IPS-15b (cell line): Measurements from ENCODE around the gene FCGR2B.
"Not testable (repeated sequence)": the region's sequence is repeated elsewhere in the genome, so short reads cannot be mapped to it uniquely, and the experiment has no call there.

ENCODE experiments used
- H3K27me3 ChIP-seq: one replicate; pipeline ENCODE4 v1.6.1; 2013; ENCODE audit warnings: low read length; ENCODE audit not compliant: control insufficient read depth, insufficient read depth
- H3K36me3 ChIP-seq: one replicate; pipeline ENCODE4 v1.6.1; 2013; ENCODE audit warnings: low read length; ENCODE audit not compliant: control insufficient read depth, insufficient read depth
- H3K4me1 ChIP-seq: one replicate; pipeline ENCODE4 v1.6.1; 2013; ENCODE audit warnings: mild to moderate bottlenecking, low read length; ENCODE audit not compliant: control insufficient read depth, insufficient read depth
- H3K4me3 ChIP-seq: one replicate; pipeline ENCODE4 v1.5.1; 2013; ENCODE audit warnings: low read depth, low read length
- H3K9ac ChIP-seq: one replicate; pipeline ENCODE4 v1.6.1; 2013; ENCODE audit warnings: low read depth, mild to moderate bottlenecking, low read length
- H3K9me3 ChIP-seq: one replicate; pipeline ENCODE4 v1.6.1; 2013; ENCODE audit warnings: mild to moderate bottlenecking, low read length; ENCODE audit not compliant: control insufficient read depth, insufficient read depth

FCGR2B gene

GRCh38 chr1:161720422-161720821, 57.5 kb downstream of the FCGR2B start:
- Histone ChIP-seq H3K27me3 (peaks cover 33% of the 10 kb centered on the region), H3K4me1 (no peaks in the 10 kb centered on the region), H3K9ac (no peak overlapping the region), H3K36me3 (no peaks in the 10 kb centered on the region), H3K9me3 (no peaks in the 10 kb centered on the region), H3K4me3 (no peak overlapping the region)

GRCh38 chr1:161720956-161721737, 58.2 kb downstream of the FCGR2B start, which contains the start of gene FCRLB:
FCRLB (plus strand) TSS chr1:161721544; CDS start chr1:161722673, 1,129 bp downstream.
- Histone ChIP-seq H3K9me3 (no peaks in the 10 kb centered on the region), H3K4me3 (no peak within 1 kb of the TSS), H3K36me3 (no peaks in the 10 kb centered on the region), H3K27me3 (peaks cover 40% of the 10 kb centered on the region), H3K4me1 (no peaks in the 10 kb centered on the region), H3K9ac (no peak within 1 kb of the TSS)

- Histone ChIP-seq H3K4me3 (no peak overlapping the region), H3K9me3 (no peaks in the 10 kb centered on the region), H3K4me1 (no peaks in the 10 kb centered on the region), H3K27me3 (peaks cover 44% of the 10 kb centered on the region), H3K36me3 (no peaks in the 10 kb centered on the region), H3K9ac (no peak overlapping the region)
These were observed 58.9 kb downstream of the FCGR2B start for GRCh38 chr1:161721738-161722343.

GRCh38 chr1:161722406-161722805, 59.5 kb downstream of the FCGR2B start:
- no peaks in the 10 kb centered on the region for H3K9me3 ChIP-seq
- H3K36me3 ChIP-seq = no peaks in the 10 kb centered on the region
- H3K27me3 ChIP-seq = peaks cover 44% of the 10 kb centered on the region
- H3K4me3 ChIP-seq = no peak overlapping the region
- no peak overlapping the region for H3K9ac ChIP-seq
- no peaks in the 10 kb centered on the region for H3K4me1 ChIP-seq

- Histone ChIP-seq H3K4me3 (no peak overlapping the region), H3K27me3 (peaks cover 47% of the 10 kb centered on the region), H3K9ac (no peak overlapping the region), H3K4me1 (no peaks in the 10 kb centered on the region), H3K36me3 (no peaks in the 10 kb centered on the region), H3K9me3 (no peaks in the 10 kb centered on the region)
These were observed 60.7 kb downstream of the FCGR2B start for GRCh38 chr1:161723459-161724141.

- H3K4me1 ChIP-seq, H3K9ac ChIP-seq, H3K9me3 ChIP-seq, H3K36me3 ChIP-seq: not testable (repeated sequence)
- Histone ChIP-seq H3K27me3 (peaks cover 44% of the 10 kb centered on the region), H3K4me3 (peak overlapping the region; percentile 88)
These were observed 62.4 kb downstream of the FCGR2B start for GRCh38 chr1:161725258-161725907.

GRCh38 chr1:161725908-161726472, 63.0 kb downstream of the FCGR2B start:
- H3K4me3 ChIP-seq = peak overlapping the region; percentile 88
- peak overlapping the region; percentile 40 for H3K9ac ChIP-seq
- no peaks in the 10 kb centered on the region for H3K36me3 ChIP-seq
- H3K4me1 ChIP-seq = peaks cover 3% of the 10 kb centered on the region
- no peaks in the 10 kb centered on the region for H3K9me3 ChIP-seq
- H3K27me3 ChIP-seq = peaks cover 43% of the 10 kb centered on the region

GRCh38 chr1:161726473-161727255, 63.7 kb downstream of the FCGR2B start:
- peaks cover 41% of the 10 kb centered on the region for H3K27me3 ChIP-seq
- peaks cover 3% of the 10 kb centered on the region for H3K4me1 ChIP-seq
- peak overlapping the region; percentile 91 for H3K9ac ChIP-seq
- H3K9me3 ChIP-seq = no peaks in the 10 kb centered on the region
- no peaks in the 10 kb centered on the region for H3K36me3 ChIP-seq
- peak overlapping the region; percentile 88 for H3K4me3 ChIP-seq

- peaks cover 39% of the 10 kb centered on the region for H3K27me3 ChIP-seq
- H3K9ac ChIP-seq = peak overlapping the region; percentile 91
- no peaks in the 10 kb centered on the region for H3K9me3 ChIP-seq
- H3K4me1 ChIP-seq = peaks cover 3% of the 10 kb centered on the region
- H3K4me3 ChIP-seq = peak overlapping the region; percentile 74
- no peaks in the 10 kb centered on the region for H3K36me3 ChIP-seq
These were observed 64.4 kb downstream of the FCGR2B start for GRCh38 chr1:161727256-161727924.
